ENCODE results near the gene RBP3.

RBP3 gene

DNA sequence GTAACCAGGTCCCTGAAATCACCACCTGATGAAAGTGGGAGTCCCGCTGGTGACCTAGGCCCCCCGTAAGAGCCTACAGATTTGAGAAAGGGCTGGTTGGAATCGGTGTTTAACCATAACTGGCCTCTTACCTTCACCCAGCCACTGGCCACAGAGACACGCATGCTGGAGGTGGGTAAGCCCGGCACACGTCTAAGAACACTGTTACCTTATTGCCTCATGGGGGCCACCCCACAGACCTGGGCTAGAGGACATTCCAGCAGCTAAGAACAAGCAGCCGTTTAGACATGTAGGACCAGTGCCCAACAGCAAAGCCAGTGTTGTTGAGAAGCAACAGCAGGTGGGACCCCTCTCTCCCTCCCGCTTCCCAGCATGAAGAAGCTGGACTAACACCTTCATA, 28.4 kb upstream of the RBP3 start:
- no peak for DNase-seq

DNA sequence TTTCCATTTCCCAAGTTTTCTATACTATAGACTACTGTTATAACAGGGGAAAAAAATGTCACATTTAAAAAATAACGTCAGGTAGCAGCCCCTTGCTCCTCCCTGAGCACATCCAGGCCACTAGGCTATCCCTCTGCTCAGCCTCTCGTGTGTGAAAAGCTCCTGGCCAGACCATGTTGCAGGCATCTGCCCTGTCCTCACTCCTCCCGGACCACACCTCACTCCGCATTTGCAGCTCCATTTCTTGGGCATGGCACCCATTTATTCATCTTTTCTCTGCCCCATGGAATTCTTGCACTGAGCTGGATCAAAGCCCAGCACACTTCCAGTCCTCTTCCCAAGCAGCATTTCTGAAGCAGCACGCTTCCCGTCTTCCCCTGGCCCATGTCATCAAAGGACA, 27.4 kb upstream of the RBP3 start:
- no peak for DNase-seq

DNA sequence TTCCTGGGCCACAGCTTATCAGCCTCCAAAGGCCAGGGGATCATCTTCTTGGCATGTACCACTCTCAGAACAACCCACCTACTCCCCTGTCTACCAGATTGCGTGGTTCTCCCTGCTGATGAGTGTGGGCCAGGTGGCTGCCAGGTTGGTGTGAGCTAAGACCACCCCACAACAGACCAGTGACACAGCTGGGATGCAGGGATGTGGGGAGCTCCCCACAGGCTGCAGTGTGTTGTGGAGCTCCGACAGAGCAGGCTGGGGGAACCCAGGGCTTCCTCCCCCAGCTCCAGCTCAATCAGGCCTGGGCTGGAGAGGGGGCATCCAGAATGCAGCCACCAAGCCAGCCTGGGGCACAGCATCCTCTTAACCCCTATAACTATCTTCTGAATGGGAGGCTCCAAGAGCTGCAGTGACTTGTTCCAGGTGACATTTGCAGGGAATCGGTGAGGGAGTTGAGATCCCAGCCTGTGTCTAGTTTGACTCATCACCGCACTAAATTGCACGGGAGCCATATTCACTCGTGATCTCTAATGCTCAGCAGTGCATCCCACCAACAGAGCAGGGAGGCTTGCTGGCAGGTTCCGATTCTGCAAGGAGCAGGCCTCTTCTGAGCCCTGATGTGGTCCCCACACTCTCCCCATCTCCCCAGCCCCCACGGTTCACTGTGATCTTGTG, 26.5 kb upstream of the RBP3 start:
- DNase-seq = no peak

- no peak for DNase-seq
Measured at GRCh38 chr10:47322300-47323061, 25.7 kb upstream of the RBP3 start, which contains the start of gene GDF2. TSS of gene GDF2 (plus strand) at chr10:47322454. CDS start at chr10:47322669, 215 bp downstream.

DNA sequence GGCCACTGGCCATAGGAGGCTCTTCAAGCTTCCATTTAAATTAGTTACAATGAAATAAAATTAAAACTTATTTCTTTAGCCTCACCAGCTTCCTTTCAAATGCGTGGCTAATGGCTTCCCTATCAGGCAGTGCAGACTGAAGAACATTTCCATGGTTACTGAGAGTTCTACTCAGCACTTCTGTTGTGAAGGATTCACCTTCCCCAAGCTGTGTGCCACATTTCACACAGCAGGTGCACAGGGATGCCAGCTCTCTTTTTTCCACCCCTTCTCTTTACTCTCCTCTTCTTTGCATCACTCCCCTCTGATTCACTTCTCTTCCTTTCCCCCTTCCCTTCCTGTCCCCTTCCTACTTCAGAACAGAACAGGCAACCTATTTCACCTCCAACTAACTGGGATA, 25.1 kb upstream of the RBP3 start:
- DNase-seq = no peak

DNA sequence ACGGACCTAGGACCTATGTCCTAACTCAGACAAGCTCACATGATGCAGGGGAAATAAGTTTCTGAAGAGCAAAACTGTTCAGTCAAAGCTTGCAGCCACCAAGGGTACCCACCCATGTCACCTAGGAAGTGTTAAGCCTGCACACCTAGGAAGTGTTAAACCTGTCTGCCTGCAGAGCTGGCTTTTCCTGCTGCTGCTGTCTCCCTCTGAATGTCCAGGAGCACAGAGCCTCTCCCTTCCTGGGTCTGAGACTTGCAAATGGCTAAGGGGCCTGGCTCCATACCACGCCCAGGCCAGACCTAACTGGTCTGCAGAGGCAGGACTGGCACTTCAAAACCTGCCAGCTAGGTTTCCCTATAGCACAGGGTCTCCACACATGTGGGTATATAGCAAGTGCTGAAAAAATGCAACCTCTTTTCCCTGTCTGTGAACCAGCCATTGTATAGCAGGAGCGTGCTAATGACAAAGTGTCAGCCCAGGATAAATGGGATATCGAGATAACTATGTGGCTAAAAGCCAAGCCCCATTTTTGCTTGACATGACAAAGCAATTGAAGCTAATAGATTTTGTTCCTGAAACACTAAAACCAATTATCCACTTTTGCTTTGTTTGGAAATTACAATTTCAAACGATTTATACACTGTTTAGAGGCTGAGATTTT, 24.4 kb upstream of the RBP3 start:
- no peak for DNase-seq

GRCh38 chr10:47325303-47326291, 22.6 kb upstream of the RBP3 start:
- DNase-seq = no peak

- DNase-seq = no peak
Measured at GRCh38 chr10:47326306-47326926, 21.7 kb upstream of the RBP3 start.

DNA sequence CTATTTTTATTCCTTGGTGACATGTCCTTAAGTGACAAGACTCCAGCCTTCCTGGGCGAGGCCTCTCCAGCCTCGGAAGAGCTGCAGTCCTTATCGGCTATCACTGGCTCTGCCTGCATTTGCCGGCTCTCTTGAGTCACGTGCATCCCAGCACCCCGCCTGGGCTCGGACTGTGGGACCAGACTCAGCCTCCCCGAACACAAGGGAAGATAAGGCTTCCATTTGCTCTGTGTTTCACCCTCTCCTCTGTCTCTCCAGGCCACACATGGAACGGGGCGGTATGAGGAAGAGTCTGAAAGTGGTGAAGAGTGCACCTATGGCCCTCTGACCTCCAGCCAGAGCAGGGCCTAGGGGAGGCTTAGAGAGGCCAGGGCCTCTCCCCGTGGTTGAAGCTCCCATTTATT, 21.2 kb upstream of the RBP3 start:
- no peak for DNase-seq

DNA sequence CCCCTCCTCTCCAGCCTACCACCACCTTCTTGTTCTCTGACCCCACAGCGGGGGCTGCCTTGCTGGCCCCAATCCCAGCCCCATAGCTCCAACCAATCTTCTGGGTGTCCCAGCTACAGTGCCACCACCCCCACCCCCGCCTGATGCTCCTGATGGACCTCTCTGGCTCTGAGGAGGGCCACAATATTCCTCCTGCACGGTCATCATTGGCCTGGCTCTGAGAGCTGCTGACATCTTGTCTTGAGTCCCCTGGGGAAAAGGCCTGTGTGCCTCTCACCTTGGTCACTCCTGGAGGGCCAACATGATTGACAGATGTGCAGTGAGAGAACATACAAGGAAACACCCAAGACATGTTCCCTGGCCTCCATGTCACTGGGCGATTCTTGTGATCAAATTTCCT, 18.3 kb upstream of the RBP3 start:
- DNase-seq = no peak

DNA sequence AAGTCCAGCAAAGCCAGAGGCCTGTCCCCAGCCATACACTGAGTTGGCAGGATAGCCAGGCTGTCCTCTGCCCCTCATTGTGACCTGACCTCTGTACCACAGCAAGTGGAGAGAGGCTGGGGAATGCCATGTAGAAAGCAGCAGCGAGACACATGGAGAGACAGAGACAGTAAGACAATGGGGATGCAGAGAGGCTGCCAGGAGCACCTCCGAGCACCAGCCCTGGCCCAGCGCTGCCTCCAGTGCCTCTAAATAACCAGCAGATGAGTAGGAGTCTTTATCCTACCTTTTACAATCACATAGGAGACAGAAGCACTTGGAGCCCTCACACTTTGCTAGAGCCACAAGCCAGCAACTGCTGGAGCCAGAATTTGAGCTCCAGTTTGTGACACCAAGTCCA, 17.8 kb upstream of the RBP3 start:
- DNase-seq = no peak

DNA sequence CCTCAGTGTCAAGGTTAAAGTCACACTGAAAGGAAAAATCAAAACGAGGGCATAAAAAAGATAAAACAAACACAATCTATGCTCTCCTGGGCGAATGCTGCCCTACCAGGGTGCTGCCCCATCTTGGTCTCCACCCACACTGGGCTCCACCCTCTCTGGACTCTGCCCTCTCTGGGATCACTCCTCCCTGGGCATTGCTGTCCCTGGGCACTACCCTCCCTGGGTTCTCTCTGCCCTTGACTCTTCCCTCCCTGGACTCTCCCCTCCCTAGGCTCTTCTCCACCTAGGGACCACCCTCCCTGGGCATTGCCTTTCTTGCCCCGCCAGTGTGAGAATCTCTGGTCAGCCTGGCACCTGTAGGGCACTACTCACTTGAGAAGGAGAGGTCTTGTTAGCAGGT, 17.4 kb upstream of the RBP3 start:
- DNase-seq = no peak

GRCh38 chr10:47331491-47331890, 16.7 kb upstream of the RBP3 start:
- DNase-seq = no peak

GRCh38 chr10:47331954-47332353, 16.2 kb upstream of the RBP3 start:
- DNase-seq = no peak

- DNase-seq = no peak
Measured at GRCh38 chr10:47332371-47332770, 15.8 kb upstream of the RBP3 start.

DNA sequence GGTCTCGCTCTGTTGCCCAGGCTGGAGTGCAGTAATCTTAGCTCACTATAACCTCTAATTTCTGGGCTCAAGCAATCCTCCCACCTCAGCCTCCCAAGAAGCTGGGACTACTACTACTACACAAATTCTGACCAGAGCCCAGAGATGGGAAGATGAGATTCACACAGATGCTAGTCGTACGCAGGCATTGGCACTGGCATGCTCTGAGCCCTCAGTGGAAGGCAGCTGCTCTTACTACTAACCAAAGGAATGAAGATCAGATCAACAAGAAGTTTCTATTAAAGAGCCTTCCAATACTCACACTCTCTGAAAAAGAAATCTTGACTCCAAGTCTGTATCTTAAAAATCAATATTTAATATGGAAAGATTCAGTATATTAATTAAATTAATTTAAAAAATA, 15.2 kb upstream of the RBP3 start:
- DNase-seq = no peak

DNA sequence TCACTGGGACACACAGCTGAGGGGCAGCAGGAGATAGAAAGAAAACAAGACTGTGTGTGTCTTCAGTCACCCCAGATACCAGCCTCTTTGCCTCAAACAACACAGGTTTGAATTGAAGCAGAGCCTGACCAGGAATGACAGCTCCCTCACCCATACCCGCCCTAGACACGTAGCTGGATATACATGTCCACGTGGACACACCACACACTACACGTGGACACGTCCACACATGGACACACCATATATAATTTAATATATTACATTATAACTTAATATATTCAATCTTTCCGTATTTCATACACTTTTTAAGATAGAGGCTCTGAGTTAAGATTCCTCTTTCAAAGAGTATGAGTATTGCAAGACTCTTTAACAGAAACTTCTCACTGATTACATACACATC, 14.6 kb upstream of the RBP3 start:
- DNase-seq = no peak

DNA sequence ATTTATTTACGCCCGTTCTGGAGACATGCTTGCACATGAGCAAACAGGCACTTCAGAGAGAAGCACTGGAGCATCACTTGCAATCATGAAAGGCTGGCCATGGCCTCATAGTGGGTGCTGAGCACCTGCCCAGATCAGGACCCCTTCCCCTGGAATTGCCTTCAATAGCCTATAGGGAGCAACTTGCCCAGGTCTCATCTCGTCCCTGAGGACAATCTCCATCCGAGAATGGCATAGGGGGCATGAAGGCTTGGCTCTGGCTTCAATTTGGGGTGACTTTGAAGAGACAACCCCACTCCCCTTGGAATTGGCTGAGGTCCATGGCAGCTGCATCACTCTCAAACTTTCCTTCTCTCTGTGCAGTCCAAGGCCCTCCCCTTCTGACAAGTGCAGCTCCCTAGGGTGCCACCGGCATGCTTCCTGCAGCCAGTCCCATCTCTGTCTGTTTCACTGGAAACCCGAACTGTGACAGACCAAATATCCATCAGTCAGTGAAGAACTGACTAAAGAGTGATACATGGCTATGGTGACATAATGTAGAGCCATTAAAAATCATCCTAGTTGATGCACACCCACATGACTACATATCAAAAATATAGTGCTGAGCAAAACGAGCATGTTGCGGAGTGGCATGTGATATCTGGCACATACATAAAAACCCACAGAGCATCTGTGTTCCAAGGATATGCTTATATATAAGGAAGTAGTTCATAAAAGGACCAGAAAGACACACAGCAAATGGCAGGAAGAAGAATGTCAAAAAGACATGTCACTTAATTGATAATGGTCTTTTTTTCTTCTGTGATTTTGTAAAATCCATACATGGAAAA, 13.5 kb upstream of the RBP3 start:
- no peak for DNase-seq

GRCh38 chr10:47335906-47336305, 12.3 kb upstream of the RBP3 start:
- no peak for DNase-seq

GRCh38 chr10:47336387-47337134, 11.6 kb upstream of the RBP3 start:
- no peak for DNase-seq

DNA sequence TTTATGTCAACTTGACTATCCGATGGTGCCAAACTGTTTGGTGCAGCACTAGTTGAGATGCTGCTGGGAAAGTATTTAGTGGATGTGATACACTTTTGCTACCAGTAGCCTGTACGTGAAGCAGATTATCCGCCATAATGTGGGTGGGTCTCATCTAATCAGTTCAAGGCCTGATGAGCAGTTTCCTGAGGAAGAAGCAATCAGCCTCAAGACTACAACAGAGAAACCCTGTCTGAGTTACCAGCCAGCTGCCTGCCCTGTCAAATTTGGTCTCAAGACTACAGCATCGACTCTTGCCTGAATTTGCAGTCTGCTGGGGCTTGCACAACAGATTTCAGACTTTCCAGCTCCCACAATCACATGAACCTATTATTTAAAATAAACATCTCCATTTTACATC, 10.9 kb upstream of the RBP3 start:
- no peak for DNase-seq
